HG03139 (cell line): Measurements from ENCODE around the gene SGCE.

Experiments
- ATAC-seq: cut with Tn5 transposase; IDR thresholded peaks from one replicate; pipeline ENCODE4 v1.9.1; 2021; ENCODE audit not compliant: unreplicated experiment

The SGCE gene

DNA sequence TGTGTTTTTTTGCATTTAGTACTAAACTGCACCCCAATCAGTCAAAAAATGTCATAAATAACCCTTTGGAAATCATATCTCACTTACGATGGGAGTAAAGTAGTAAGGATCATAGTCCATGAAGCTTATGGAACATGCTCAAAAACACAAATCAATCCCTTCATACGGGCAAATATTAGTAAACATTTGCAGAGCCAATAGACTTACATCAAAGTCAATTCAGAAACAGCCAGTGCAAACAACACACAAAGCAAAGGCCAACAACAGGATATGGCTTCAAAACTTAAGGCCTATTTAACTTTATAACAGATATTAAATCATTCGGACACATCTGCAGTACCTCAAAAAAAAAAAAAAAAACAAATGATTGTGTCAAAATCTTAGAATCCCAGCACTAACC is 32.1 kb downstream of the SGCE start:
- no peak for ATAC-seq

- ATAC-seq, result no peak
These were observed 34.8 kb downstream of the SGCE start for GRCh38 chr7:94621120-94621519.

- ATAC-seq, result peak; percentile 93
These were observed 35.2 kb downstream of the SGCE start for GRCh38 chr7:94620703-94621118.

DNA sequence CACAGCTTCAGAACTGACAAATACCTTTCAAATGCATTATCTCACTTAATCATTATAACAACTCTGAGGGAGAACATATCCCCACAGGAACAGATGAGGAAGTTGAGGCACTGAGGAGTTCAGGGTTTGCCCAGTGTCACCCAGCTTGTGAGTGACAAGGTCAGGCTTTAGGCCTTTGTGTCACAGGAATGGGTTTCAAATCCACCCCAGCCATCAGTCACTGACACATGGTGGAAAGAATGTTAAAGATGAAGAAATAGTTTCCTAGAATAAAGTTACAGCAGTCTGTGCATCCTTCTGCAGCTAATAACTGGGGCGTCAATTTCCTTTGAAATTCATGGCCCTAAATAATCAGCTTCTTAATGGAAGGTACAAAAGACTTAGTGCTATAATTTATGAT is 37.8 kb downstream of the SGCE start:
- ATAC-seq, result no peak

DNA sequence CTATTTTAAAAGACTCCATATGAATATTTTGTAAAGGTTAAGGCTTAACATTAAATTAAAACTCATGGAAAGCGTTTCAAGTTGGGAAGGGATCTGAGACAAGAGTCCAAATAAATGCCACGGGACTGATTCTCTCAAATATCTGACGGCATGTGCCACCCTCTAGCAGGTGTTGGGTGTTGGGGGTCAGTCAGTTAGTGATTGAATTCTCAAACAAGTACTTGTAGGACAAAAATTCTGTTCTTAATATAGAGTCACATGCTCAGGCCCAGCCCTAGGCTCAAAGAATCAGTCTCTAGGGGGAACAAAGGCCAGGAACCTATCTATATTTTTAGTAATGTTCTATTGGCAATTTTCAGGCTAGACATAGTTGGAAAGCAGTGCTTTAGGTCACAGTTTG is 39.1 kb downstream of the SGCE start:
- ATAC-seq, result no peak

DNA sequence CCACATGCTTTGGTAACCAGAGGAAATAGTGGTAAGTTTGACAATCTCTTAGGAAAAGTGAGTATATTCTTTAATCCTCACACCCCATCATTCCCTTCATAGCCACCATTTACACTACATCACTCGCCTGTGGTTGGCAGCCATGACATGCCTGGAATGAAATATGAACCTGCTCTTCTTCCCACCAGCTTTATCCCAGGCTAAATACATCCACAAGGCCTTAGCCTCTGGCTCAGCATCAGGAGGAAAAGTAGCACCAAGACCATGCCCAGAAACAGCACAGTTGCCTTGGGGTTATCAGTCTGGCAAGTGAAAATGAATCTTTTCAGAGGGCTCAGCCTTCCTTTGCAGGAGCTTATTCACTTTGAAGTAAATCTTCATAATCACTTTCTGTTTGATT is 40.3 kb downstream of the SGCE start:
- ATAC-seq, result no peak

DNA sequence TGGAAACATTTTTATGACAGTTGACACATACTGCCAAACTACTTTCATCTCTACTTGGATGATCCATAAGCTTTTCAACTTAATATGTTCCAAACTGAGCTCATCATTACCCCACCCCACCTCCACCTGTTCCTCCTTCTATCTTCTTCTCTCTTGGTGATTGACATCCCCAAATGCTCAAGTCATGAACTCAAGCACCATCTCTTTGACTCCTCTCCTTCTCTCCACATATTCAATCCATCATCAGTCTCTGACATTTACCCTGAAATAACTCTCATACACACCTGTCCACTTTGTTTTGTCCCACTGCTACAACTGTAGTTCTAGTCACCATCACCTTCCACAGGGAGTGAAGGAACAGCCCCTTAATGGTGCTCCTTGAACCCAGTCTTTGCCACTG is 43.3 kb downstream of the SGCE start:
- ATAC-seq, result no peak

DNA sequence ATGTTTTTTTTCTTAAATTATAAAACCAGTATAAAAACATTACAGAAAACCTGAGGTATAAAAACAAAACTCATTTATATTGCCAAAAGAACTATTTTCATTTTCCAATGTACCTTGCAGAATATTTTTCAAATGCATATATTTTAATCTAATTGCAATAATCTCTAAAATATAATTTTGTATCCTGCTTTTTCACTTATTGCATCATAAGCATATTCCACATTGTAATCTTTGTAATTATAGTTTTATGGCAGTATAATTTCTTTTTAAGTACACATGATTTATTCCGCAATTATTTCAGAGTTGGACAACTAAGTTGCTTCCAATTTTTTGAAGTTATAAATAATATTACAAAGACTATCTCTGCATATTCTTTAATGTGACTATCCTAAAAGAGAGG is 43.7 kb downstream of the SGCE start:
- ATAC-seq, result no peak

GRCh38 chr7:94609561-94609960 is 46.4 kb downstream of the SGCE start:
- no peak for ATAC-seq

DNA sequence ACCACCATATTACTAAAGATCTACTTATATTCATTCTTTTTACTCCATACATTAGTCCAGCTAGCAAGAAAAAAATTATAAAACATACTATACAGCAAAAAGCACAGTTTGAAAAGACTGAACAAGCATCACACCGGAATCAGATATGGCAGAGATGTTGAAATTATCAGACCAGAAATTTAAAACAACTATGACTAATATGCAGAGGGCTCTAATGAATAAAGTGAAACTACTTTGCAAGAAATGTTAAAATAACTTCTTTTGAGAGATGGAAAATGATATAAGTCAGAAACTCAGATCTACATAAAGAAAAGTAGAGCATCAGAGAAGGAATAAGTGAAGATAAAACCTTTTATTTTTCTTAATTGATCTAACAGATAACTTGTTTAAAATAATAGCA is 50.9 kb downstream of the SGCE start:
- ATAC-seq, result no peak

DNA sequence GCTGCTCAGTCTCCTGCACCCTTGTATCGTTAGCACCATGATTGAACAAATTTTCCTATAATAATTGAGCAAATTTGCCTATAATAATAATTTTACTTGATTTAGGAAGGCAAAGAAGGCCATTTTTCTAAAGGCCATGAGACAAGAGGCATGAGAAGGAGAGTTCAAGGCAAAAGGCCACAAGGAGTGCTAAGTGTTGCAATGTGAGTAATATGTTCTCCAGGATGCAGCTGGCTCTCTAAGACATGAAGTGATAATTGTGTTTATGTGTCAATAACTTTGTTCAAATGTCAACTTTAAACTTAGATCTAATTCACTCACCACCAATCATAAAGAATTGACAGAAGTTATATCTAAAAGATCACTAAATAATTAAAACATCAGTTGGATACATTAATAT is 53.8 kb downstream of the SGCE start:
- no peak for ATAC-seq

- ATAC-seq, result no peak
These were observed 55.7 kb downstream of the SGCE start for GRCh38 chr7:94600267-94600666.

DNA sequence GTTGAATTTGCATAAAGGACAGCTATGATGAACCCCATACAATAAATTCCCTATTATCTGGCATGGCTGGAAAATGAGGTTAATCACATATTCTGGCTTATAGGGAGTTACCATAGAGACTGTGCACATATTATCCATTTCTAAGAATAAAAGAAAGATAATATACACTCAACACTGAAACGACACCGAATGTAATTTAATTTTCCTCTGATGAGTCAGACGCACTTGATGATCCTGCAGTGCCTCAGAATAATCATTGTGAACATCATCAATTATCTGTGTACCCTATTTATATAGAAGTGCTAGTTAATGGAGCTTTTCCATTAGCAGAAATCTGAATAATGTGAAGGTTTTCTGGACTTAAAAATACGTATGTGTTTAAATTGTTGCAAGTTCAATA is 60.2 kb downstream of the SGCE start:
- no peak for ATAC-seq

- ATAC-seq, result no peak
These were observed 61.1 kb downstream of the SGCE start for GRCh38 chr7:94594882-94595281.

DNA sequence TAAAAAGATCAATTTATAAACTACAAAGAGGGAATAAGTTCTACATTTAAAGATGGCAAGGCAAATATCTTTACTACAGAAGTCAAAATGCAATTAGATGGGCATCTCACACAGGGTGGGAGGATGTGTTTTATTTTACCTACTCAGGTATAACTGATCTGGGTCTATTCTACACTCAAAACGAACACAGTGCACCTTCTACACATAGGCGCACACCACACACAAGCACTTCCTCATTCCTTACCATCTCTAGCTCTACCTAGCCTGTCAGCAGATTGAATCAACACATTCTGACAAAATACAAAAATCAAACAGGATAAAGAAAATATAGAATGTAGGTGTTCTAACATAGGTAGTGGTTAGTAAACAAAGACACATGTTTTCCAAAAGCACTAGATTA is 64.8 kb downstream of the SGCE start:
- no peak for ATAC-seq

GRCh38 chr7:94590526-94591162 is 65.3 kb downstream of the SGCE start:
- ATAC-seq, result no peak

- no peak for ATAC-seq
These were observed 67.9 kb downstream of the SGCE start for GRCh38 chr7:94588075-94588474.

DNA sequence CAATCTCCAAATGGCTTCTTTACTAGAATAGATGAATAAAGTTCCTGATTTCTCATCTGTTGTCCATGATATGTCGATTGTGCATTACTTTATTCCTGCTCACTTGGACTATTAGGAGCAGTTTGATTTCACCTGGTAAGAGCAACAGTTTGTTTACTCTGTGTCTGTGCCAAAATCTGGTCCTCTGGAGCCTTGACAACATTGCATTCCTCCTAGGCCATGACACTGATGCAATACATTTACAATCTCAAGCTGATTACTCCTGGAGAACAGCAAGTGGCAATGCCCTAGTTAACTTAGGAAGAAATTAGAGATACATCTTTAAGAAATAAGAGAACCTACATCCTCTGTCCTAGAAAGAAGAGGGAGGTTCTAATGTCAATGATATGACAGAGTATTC is 71.8 kb downstream of the SGCE start:
- ATAC-seq, result no peak

- ATAC-seq, result no peak
These were observed 75.3 kb downstream of the SGCE start for GRCh38 chr7:94580601-94581000.

- ATAC-seq, result no peak
These were observed 76.5 kb downstream of the SGCE start for GRCh38 chr7:94579470-94579869.

DNA sequence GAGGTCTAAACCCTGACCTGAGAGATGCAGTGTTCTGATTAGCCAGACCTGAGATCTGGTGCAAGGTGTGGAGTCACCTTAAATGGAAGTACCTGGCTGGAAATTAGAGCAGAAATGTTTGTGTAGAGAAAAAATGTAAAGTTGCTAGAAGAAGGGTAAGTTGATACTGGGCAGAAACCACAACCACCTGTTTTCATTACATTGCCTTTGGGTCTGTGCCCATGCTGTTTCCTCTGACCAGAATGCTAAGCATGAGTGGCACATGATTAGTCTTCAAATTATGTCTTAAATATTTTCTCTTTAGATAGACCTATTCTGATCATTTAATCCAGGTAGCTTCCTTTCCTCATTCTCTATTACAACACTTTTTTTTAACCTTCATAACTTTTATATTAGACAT is 77.3 kb downstream of the SGCE start:
- ATAC-seq, result no peak

DNA sequence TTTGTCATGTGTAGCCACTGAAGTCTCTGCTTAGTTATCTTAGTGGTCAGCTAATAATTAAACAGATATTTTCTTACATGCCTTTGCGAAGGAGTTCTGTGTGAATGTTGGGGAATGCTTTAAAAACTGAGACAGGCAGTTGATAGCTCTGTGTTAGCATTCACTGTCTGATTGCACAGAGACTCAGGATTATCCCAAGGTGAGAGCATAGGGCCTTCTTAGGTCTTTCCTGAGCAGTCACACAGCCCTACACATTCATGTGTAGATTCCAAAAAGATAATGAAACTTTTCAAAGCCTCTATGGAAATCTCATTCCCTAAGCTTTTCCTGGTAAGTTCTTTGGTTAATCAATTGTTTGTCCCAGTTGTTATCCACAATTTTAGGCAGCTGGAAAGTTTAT is 78.6 kb downstream of the SGCE start:
- no peak for ATAC-seq

GRCh38 chr7:94576316-94576715 is 79.6 kb downstream of the SGCE start:
- no peak for ATAC-seq

DNA sequence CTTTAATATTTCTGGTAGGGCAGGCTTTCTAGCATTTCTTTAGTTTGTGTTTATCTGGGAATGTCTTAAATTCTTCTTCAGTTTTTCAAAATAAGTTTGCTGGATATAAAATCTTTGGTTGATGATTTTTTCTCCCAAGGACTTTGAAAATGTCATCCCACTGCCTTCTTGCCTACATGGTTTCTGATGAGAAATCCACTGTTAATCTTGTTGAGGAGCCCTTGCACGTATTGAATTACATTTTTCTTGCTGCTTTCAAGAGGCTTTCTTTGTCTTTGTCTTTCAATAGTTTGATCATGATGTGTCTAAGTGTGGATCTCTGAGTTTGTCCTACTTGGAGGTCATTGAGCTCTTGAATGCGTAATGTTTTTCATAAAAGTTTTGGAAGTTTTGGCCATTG is 80.3 kb downstream of the SGCE start:
- ATAC-seq, result no peak
